Activated CD8-positive, alpha-beta memory T cell treated with anti-CD3 and anti-CD28 coated beads, Interleukin-2, amount 50 U/mL, for 4 hours (primary cell): ENCODE results near the gene TRIM33.
"Not testable (repeated sequence)": the region's sequence is repeated elsewhere in the genome, so short reads cannot be mapped to it uniquely, and the experiment has no call there.

Experiments used
- DNase-seq: peaks from one replicate; pipeline ENCODE4 v3.0.0-alpha.2; 2020

TRIM33 gene

GRCh38 chr1:114509596-114510273 lies 1.3 kb downstream of the TRIM33 start:
- no peak for DNase-seq

GRCh38 chr1:114508386-114508898 lies 2.6 kb downstream of the TRIM33 start:
- no peak for DNase-seq

- no peak for DNase-seq
These were observed 3.5 kb downstream of the TRIM33 start for GRCh38 chr1:114507513-114507912.

GRCh38 chr1:114505148-114505561 lies 5.8 kb downstream of the TRIM33 start:
- no peak for DNase-seq

GRCh38 chr1:114503916-114504422 lies 7.0 kb downstream of the TRIM33 start:
- DNase-seq = no peak

GRCh38 chr1:114502080-114502479 lies 8.9 kb downstream of the TRIM33 start:
- DNase-seq = no peak

- no peak for DNase-seq
These were observed 11.5 kb downstream of the TRIM33 start for GRCh38 chr1:114499478-114499877.

- DNase-seq = no peak
These were observed 14.9 kb downstream of the TRIM33 start for GRCh38 chr1:114496089-114496488.

GRCh38 chr1:114495486-114495885 lies 15.5 kb downstream of the TRIM33 start:
- no peak for DNase-seq

GRCh38 chr1:114492978-114493377 lies 18.0 kb downstream of the TRIM33 start:
- no peak for DNase-seq

- DNase-seq = no peak
These were observed 20.7 kb downstream of the TRIM33 start for GRCh38 chr1:114490274-114490693.

GRCh38 chr1:114488739-114489138 lies 22.3 kb downstream of the TRIM33 start:
- no peak for DNase-seq

- no peak for DNase-seq
These were observed 25.7 kb downstream of the TRIM33 start for GRCh38 chr1:114485286-114485685.

- no peak for DNase-seq
These were observed 28.4 kb downstream of the TRIM33 start for GRCh38 chr1:114482585-114482984.

- not testable (repeated sequence) for DNase-seq
These were observed 31.4 kb downstream of the TRIM33 start for GRCh38 chr1:114479636-114480035.

- no peak for DNase-seq
These were observed 31.9 kb downstream of the TRIM33 start for GRCh38 chr1:114479134-114479533.

- DNase-seq = no peak
These were observed 37.2 kb downstream of the TRIM33 start for GRCh38 chr1:114473796-114474195.

GRCh38 chr1:114472408-114472807 lies 38.6 kb downstream of the TRIM33 start:
- no peak for DNase-seq

- no peak for DNase-seq
These were observed 40.3 kb downstream of the TRIM33 start for GRCh38 chr1:114470681-114471080.

GRCh38 chr1:114468710-114469468 lies 42.1 kb downstream of the TRIM33 start:
- DNase-seq = no peak

- DNase-seq = no peak
These were observed 43.0 kb downstream of the TRIM33 start for GRCh38 chr1:114468047-114468446.

GRCh38 chr1:114467491-114467890 lies 43.5 kb downstream of the TRIM33 start:
- DNase-seq = no peak

GRCh38 chr1:114466334-114467014 lies 44.5 kb downstream of the TRIM33 start:
- DNase-seq = no peak
